HEK293T (cell line): ENCODE measurements around the gene SETBP1.

ENCODE experiments used
- ARNT ChIP-seq: fragments of 450-650 bp; IDR thresholded peaks from 2 replicates; pipeline ENCODE4 v1.6.1; 2017; ENCODE audit warnings: mild to moderate bottlenecking
- BHLHE40 ChIP-seq: fragments of 450-650 bp; IDR thresholded peaks from 2 replicates; pipeline ENCODE4 v1.6.1; 2016; ENCODE audit warnings: mild to moderate bottlenecking, moderate library complexity, borderline replicate concordance
- FOXA1 ChIP-seq: fragments of 450-650 bp; IDR thresholded peaks from 2 replicates; pipeline ENCODE4 v1.6.1; 2016; ENCODE audit warnings: mild to moderate bottlenecking
- NFRKB ChIP-seq: fragments of 450-650 bp; IDR thresholded peaks from 2 replicates; pipeline ENCODE4 v1.6.1; 2016; ENCODE audit warnings: mild to moderate bottlenecking, moderate library complexity
- SP1 ChIP-seq: fragments of 450-650 bp; IDR thresholded peaks from 2 replicates; pipeline ENCODE4 v1.6.1; 2017
- TARDBP ChIP-seq: fragments of 450-650 bp; IDR thresholded peaks from 2 replicates; pipeline ENCODE4 v1.6.1; 2016
- ZNF384 ChIP-seq: fragments of 450-650 bp; IDR thresholded peaks from 2 replicates; pipeline ENCODE4 v1.6.1; 2016
- TF ChIP-seq, protein P1 (sequence below): fragments of 450-650 bp; IDR thresholded peaks from 2 replicates; pipeline ENCODE4 v1.6.1; 2016

- TF ChIP-seq NFRKB: no peak
- no peak for TF ChIP-seq BHLHE40
- TF ChIP-seq SP1: no peak
- TF ChIP-seq TARDBP: no peak
- TF ChIP-seq ZNF384: no peak
- TF ChIP-seq ARNT: no peak
- no peak for TF ChIP-seq FOXA1
- TF ChIP-seq, protein P1, sequence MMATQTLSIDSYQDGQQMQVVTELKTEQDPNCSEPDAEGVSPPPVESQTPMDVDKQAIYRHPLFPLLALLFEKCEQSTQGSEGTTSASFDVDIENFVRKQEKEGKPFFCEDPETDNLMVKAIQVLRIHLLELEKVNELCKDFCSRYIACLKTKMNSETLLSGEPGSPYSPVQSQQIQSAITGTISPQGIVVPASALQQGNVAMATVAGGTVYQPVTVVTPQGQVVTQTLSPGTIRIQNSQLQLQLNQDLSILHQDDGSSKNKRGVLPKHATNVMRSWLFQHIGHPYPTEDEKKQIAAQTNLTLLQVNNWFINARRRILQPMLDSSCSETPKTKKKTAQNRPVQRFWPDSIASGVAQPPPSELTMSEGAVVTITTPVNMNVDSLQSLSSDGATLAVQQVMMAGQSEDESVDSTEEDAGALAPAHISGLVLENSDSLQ: no peak
Measured at GRCh38 chr18:45073556-45073955, 392.9 kb downstream of the SETBP1 start.
